BLaER1 treated with 17β-estradiol and CSF1 and Interleukin-3, amounts not matched to agents 10 nM and 100 nM (cell line): Measurements from ENCODE around the gene HOXA9.
A peak's percentile ranks its signal among the peaks of the same experiment; 100 is the strongest.

Source experiments
- H3K27ac ChIP-seq, 11 experiments: shearing (Covaris generic); formaldehyde crosslinking; 2 replicates each; pipeline ENCODE4 v1.8.1; 2022
- H3K27me3 ChIP-seq, 11 experiments: shearing (Covaris generic); formaldehyde crosslinking; 2 replicates each; pipeline ENCODE4 v1.8.1; 2022
- H3K36me3 ChIP-seq, 11 experiments: shearing (Covaris generic); formaldehyde crosslinking; 2 replicates each; pipeline ENCODE4 v1.8.1; 2022
- H3K4me1 ChIP-seq, 10 experiments: shearing (Covaris generic); formaldehyde crosslinking; 2 replicates each; pipeline ENCODE4 v1.8.1; 2022
- H3K4me2 ChIP-seq, 11 experiments: shearing (Covaris generic); formaldehyde crosslinking; 2 replicates each; pipeline ENCODE4 v1.8.1; 2022
- H3K4me3 ChIP-seq, 10 experiments: shearing (Covaris generic); formaldehyde crosslinking; 2 replicates each; pipeline ENCODE4 v1.8.1; 2022
- H3K9ac ChIP-seq, 11 experiments: shearing (Covaris generic); formaldehyde crosslinking; 2 replicates each; pipeline ENCODE4 v1.8.1; 2022
- H3K9me3 ChIP-seq, 11 experiments: shearing (Covaris generic); formaldehyde crosslinking; replicated peaks in 1 of 11; 2 replicates each; pipeline ENCODE4 v1.8.1; 2022
- H4K20me1 ChIP-seq, 11 experiments: shearing (Covaris generic); formaldehyde crosslinking; 2 replicates each; pipeline ENCODE4 v1.8.1; 2022
- Cebpa-rat ChIP-seq, 11 experiments: shearing (Covaris generic); IDR thresholded peaks; 2 replicates each; pipeline ENCODE4 v1.8.1; 2022

HOXA9 gene

DNA sequence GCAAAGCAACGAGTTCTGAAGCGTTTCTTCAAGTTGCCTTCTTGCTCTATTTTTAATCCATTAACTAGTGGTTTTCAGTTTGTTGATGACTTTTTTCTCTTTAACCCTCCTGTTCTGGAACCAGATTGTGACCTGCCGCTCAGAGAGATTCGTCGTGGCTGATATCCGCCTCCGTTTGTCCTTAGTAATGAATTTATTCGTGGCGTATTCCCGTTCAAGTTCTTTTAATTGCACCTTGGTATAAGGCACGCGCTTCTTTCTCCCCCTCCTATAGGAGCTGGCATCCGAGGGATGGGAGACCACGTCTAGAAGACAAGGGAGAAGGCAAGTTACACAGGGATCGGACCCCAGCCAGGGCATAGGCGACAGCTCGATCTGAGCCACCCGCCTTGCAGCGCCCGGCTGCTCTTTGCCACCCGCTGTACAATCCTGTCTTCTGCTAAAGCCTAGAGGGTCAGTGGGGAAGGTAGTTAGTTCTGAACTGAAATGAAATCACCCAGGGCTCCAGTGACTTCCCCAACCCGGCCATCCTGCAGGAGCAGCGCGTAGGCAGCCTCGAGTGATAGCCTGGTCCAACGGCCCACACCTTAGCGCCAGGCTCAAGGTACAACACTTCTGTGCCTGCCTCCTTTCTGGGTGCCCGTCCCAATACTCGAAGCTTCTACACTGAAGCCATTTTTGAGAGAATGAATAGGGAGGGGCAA is 33.0 kb upstream of the HOXA9 start:
- Histone ChIP-seq H4K20me1 (peaks cover 0 to 95% (median 64%) of the 10 kb centered on the region in 11 experiments; a peak in 19 of 22 replicates), H3K9ac (no peak overlapping the region), H3K27me3 (peaks cover 100% of the 10 kb centered on the region in 11 experiments), H3K36me3 (no peaks in the 10 kb centered on the region), H3K9me3 (no peaks in the 10 kb centered on the region), H3K27ac (no peak overlapping the region), H3K4me3 (peak overlapping the region in 2 of 10 experiments; percentile 65 to 71; a peak in 3 of 20 replicates), H3K4me1 (peaks cover 22 to 46% (median 29%) of the 10 kb centered on the region in 10 experiments; a peak in 19 of 20 replicates), H3K4me2 (peak overlapping the region in 3 of 11 experiments; percentile 11 to 95 (median 93); a peak in 4 of 22 replicates)
- TF ChIP-seq Cebpa-rat (IDR thresholded peaks at IDR 0.05): no peak

GRCh38 chr7:27197137-27198042 is 32.1 kb upstream of the HOXA9 start:
- peaks cover 100% of the 10 kb centered on the region in 11 experiments for H3K27me3 ChIP-seq
- H3K4me3 ChIP-seq: no peak overlapping the region
- peaks cover 22 to 50% (median 31%) of the 10 kb centered on the region in 10 experiments; a peak in 19 of 20 replicates for H3K4me1 ChIP-seq
- H3K36me3 ChIP-seq: no peaks in the 10 kb centered on the region
- peak overlapping the region in 1 of 11 experiments; percentile 93; a peak in 1 of 22 replicates for H3K4me2 ChIP-seq
- H3K27ac ChIP-seq: no peak overlapping the region
- H4K20me1 ChIP-seq: peaks cover 0 to 95% (median 66%) of the 10 kb centered on the region in 11 experiments; a peak in 19 of 22 replicates
- H3K9me3 ChIP-seq: peaks cover 0 to 1% (median 0%) of the 10 kb centered on the region in 11 experiments; a peak in 3 of 22 replicates
- TF ChIP-seq Cebpa-rat (IDR thresholded peaks at IDR 0.05): no peak
- H3K9ac ChIP-seq: no peak overlapping the region

GRCh38 chr7:27196287-27196767 is 31.0 kb upstream of the HOXA9 start:
- no peak for TF ChIP-seq Cebpa-rat (IDR thresholded peaks at IDR 0.05)
- H3K4me1 ChIP-seq: peaks cover 21 to 39% (median 26%) of the 10 kb centered on the region in 10 experiments; a peak in 19 of 20 replicates
- H3K36me3 ChIP-seq: no peaks in the 10 kb centered on the region
- peaks cover 0 to 95% (median 70%) of the 10 kb centered on the region in 11 experiments; a peak in 19 of 22 replicates for H4K20me1 ChIP-seq
- H3K4me2 ChIP-seq: peak overlapping the region in 1 of 11 experiments; percentile 22; a peak in 2 of 22 replicates
- no peak overlapping the region for H3K4me3 ChIP-seq
- peaks cover 0 to 10% (median 0%) of the 10 kb centered on the region in 11 experiments; a peak in 3 of 22 replicates for H3K9me3 ChIP-seq
- H3K27ac ChIP-seq: no peak overlapping the region
- peaks cover 100% of the 10 kb centered on the region in 11 experiments for H3K27me3 ChIP-seq
- no peak overlapping the region for H3K9ac ChIP-seq

DNA sequence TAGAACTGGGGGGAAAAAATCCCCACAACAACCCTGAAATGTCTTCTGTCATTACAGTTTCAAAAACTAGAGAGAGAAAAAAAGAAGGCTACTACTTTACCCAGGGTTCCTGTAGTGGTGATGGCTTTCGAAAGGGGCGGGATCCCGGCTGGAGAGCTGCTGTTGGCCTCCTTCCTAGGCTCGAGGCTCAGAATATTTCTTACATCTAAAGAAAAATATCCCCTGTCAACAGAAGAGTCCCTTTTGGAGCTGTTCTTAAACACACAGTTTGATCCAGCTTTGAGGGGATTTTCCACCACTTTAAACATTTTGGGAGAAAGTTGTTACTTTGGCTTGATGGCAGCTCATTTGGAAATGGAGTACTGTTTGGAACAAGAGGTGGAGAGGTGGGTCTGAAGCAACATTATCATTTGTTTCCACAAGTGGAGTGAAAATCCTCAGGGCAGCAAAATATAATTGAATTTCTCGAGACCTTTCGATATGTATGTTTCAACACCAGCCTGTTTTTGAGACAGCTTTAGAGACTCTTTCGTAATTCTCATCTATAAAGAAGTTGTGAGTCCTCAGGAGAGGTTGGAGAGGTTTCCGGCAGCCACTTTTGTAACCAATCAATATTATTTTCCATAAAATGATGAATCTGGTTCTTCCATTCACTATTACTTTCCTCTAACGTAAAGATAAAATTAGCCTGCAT is 29.5 kb upstream of the HOXA9 start:
- Histone ChIP-seq H3K27ac (no peak overlapping the region), H3K27me3 (peaks cover 100% of the 10 kb centered on the region in 11 experiments), H3K4me1 (peaks cover 8 to 27% (median 12%) of the 10 kb centered on the region in 10 experiments; a peak in 19 of 20 replicates), H3K9ac (no peak overlapping the region), H3K36me3 (no peaks in the 10 kb centered on the region), H4K20me1 (peaks cover 0 to 95% (median 72%) of the 10 kb centered on the region in 11 experiments; a peak in 19 of 22 replicates), H3K4me3 (no peak overlapping the region), H3K9me3 (peaks cover 0 to 13% (median 0%) of the 10 kb centered on the region in 11 experiments; a peak in 3 of 22 replicates), H3K4me2 (no peak overlapping the region)
- TF ChIP-seq Cebpa-rat (IDR thresholded peaks at IDR 0.05): no peak

GRCh38 chr7:27194002-27194352 is 28.6 kb upstream of the HOXA9 start:
- no peak for TF ChIP-seq Cebpa-rat (IDR thresholded peaks at IDR 0.05)
- Histone ChIP-seq H3K27me3 (peaks cover 100% of the 10 kb centered on the region in 11 experiments), H3K4me2 (0 out of 22 replicates have a peak overlapping the region, but pooled peaks of 1 of the 11 experiments have one; percentile 87), H3K9me3 (peaks cover 0 to 17% (median 0%) of the 10 kb centered on the region in 11 experiments; a peak in 3 of 22 replicates), H3K27ac (no peak overlapping the region), H3K4me3 (no peak overlapping the region), H3K9ac (no peak overlapping the region), H4K20me1 (peaks cover 0 to 95% (median 73%) of the 10 kb centered on the region in 11 experiments; a peak in 19 of 22 replicates), H3K4me1 (peaks cover 1 to 24% (median 3%) of the 10 kb centered on the region in 10 experiments; a peak in 19 of 20 replicates), H3K36me3 (no peaks in the 10 kb centered on the region)

- Histone ChIP-seq H3K4me3 (peak overlapping the region in 3 of 10 experiments; percentile 32 to 50 (median 43); a peak in 5 of 20 replicates), H3K9ac (no peak overlapping the region), H3K27ac (no peak overlapping the region), H3K36me3 (no peaks in the 10 kb centered on the region), H3K4me1 (peaks cover 0 to 24% (median 6%) of the 10 kb centered on the region in 10 experiments; a peak in 10 of 20 replicates), H4K20me1 (peaks cover 0 to 95% (median 73%) of the 10 kb centered on the region in 11 experiments; a peak in 19 of 22 replicates), H3K27me3 (peaks cover 100% of the 10 kb centered on the region in 11 experiments), H3K4me2 (peak overlapping the region in 4 of 11 experiments; percentile 52 to 87 (median 73); a peak in 7 of 22 replicates), H3K9me3 (peaks cover 0 to 19% (median 0%) of the 10 kb centered on the region in 11 experiments; a peak in 3 of 22 replicates)
- no peak for TF ChIP-seq Cebpa-rat (IDR thresholded peaks at IDR 0.05)
Measured at GRCh38 chr7:27193335-27194001, 28.1 kb upstream of the HOXA9 start.

- H3K9me3 ChIP-seq: peaks cover 0 to 23% (median 0%) of the 10 kb centered on the region in 11 experiments; a peak in 3 of 22 replicates
- no peak overlapping the region for H3K9ac ChIP-seq
- no peak overlapping the region for H3K27ac ChIP-seq
- H4K20me1 ChIP-seq: peaks cover 0 to 95% (median 73%) of the 10 kb centered on the region in 11 experiments; a peak in 19 of 22 replicates
- peaks cover 100% of the 10 kb centered on the region in 11 experiments for H3K27me3 ChIP-seq
- H3K4me2 ChIP-seq: peak overlapping the region in 6 of 11 experiments; percentile 32 to 87 (median 64); a peak in 11 of 22 replicates
- no peaks in the 10 kb centered on the region for H3K36me3 ChIP-seq
- H3K4me1 ChIP-seq: peaks cover 0 to 25% (median 9%) of the 10 kb centered on the region in 10 experiments; a peak in 10 of 20 replicates
- peak overlapping the region in 4 of 10 experiments; percentile 32 to 50 (median 46); a peak in 9 of 20 replicates for H3K4me3 ChIP-seq
- no peak for TF ChIP-seq Cebpa-rat (IDR thresholded peaks at IDR 0.05)
Measured at GRCh38 chr7:27192546-27193334, 27.4 kb upstream of the HOXA9 start.
